Hypothalamus (tissue), 51 donors: ENCODE measurements around the gene GRIK3.
A peak's percentile ranks its signal among the peaks of the same experiment; 100 is the strongest.
"Not testable (repeated sequence)": the region's sequence is repeated elsewhere in the genome, so short reads cannot be mapped to it uniquely, and the experiment has no call there.

ENCODE experiments used
- DNase-seq, 51 donors: peaks; one replicate each; lab custom pipeline; 2025; lab: John Stamatoyannopoulos, UW

Gene GRIK3

DNA sequence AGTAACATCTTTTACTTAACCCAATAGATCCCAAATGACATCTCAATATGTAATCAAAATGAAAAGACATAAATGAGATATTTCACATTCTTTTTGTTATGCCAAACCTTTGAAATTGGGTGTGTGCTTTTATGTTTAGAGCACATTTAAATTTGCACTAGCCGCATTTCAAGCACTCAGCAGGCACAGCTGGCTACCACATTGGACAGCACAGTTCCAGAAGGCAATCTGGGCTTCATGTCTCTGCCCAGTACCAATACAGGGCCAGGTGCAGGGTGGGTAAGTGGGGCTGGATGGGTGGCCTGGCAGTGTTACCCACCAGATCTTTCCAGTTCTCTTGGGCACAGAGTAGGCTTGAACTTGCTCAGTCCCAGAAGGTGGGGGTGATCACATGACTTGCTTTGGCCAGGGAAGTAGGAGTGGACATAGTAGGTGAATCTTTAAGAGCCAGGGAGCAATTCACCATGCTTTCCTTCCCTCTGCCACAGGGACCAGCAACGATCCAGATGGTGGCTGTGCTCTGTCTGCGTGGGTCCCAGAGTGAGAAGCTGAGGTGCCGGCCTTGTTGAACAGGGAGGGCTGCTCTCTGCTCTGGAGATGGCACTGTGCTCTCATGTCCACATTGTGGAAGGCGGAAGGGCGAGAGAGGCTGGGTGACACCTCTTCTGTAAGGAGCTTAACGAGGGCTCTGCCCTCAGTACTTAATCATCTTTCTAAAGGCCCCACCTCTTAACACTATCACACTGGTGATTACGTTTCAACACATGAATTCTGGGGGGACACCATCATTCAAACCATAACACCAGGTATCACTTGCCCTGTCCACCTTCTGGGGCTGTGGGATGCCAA is 261.4 kb downstream of the GRIK3 start:
- DNase-seq, result no peak

DNA sequence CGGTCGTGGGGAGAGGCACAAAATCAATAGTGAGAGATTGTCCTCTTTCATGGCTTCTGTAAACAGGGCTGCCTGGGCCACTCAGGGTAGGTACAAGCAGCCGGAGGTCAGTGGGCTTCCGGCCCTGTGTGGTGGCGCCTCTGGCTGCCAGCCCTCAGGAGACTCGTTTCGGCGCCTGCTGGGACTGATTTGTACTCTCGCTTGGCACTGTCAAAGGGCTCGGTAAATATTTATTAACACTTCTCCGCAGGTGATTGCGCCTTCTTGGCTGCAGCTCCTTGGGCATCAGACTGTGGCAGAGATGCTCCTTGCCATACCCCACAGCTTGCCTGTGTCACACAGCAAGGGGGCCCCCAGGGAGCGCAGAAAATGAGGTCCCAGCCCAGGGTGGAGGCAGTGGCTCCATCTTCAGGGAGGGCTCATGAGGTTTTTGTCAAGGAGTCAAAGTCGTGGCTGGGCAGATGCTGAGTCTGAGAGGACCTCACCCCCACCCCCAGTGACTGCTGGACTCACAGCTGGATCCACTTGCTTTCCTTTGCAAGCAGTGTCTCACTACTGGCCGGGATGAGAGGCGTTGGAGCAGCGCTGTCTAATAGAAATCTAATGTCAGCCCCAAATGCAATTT is 262.5 kb downstream of the GRIK3 start:
- DNase-seq, result no peak

DNA sequence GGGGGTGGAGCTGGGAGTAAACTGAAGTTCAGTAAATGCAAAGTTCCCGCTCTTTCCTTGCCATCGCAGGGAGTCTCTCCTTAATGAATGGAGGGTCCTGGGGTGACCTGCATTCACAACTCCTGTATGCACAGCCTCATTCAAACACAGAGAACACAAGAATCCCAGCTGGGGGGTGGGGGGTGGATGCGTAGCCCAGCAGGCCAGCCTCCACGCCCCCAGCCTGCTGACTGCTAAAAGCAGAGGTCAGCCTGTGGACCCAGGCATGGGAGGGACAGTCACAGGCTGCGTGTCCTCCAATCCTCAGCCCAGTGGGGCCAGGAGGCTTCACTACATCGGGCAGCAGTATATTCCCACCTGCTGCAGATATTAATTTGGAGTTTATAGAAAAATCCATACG is 263.1 kb downstream of the GRIK3 start:
- no peak for DNase-seq

DNA sequence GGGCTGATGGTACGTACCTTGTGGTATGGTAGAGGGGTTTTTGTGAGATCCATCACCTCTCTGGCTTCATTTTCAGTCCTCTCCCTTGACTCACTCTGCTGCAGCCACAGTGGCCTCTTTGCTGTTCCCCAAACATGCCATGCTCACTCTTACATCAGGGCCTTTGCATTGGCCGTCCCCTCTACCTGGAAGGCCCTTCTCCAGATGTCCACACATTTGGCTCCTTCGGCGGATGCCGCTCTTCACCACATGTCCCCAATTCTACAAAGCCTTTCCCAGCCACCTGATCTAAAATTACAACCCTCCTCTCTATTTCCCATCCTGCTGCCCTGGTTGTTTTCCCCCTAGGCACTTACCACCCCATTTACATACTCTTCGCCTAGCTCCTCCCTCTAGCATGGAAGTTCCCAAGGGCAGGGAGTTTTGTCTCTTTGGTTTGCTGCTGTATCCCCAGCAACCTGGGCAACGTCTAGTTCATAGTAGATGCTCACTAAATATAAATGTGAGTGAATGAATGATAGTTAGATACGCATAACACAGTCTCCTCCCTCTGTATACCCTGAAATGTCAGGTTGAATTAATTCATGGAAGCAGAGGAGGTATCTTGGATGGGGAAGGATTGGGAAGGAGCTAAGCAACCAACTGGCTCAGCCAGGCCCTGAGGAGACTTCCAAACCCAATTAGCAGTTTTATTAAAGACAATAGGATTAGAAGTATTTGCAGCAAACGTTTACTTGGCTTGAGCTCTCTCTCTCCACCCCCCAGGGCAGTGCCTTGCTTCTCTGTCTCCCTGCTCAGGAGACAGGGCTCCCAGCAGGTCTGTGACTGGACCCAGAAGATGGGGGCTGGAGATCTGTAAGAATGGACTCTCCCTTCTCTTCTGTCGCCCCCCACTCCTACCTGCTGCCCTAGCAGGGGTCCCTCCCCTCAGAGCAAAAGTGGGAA is 264.2 kb downstream of the GRIK3 start:
- DNase-seq, result no peak

DNA sequence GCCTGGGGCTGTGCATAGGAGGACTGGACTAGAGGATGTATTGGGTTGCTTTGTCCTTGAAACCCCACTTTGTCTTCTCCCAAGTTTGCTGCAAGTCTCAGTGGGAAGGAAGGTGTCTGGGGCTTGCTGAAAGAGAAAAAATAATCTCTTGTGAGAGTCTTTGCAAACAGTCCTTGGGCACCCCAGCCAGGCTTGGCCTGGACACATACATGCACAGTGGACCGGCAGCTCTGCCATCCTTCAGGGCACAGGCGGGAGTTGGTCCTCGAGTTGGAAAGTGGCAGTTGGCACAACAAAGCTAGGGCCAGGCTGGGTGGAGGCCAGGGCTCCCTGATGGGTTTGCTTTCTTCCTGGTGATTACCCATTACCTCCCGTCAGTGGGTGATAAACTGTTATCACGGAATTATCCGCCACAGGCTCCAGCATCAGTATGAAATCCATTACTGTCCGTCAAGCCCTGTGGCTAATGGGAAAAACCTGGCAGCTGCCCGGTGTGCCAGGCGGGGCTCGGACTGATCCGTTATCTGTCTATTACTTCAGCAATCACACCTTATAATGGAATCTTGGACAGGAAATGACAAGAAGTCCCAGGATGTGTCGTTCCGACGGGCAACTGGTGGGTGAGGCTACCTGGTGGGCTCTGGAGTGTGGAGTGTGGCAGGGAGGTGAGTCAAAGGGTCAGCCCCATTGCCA is 265.7 kb downstream of the GRIK3 start:
- no peak for DNase-seq

DNA sequence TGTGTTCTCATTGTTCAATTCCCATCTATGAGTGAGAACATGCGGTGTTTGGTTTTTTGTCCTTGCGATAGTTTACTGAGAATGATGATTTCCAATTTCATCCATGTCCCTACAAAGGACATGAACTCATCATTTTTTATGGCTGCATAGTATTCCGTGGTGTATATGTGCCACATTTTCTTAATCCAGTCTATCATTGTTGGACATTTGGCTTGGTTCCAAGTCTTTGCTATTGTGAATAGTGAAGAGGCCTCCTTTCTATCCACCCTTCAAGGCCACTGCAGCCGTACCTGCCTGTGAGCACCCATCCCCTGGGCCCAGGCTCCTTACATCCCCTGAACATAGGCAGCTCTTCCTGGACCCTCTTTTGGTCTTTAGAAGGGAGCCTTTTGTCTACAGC is 266.9 kb downstream of the GRIK3 start:
- DNase-seq, result not testable (repeated sequence)

DNA sequence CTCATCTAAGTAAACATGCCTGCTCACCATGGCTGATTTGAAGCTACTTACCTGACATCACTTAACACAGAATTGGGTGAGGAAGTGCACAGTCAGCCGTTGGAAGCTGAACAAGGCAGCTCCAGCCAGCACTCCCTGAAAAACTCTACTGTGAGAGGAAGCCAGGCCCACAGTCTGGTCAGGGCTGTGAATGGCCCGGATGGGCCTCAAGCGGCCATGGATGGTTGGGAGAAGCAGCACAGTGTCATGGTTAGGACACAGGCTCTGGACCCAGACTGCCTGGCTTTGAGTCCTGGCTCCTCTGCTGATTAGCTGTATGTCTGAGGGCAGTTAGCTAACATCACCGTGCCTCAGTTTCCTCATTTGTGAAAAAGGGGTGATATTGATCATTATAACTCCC is 267.8 kb downstream of the GRIK3 start:
- DNase-seq, result no peak

DNA sequence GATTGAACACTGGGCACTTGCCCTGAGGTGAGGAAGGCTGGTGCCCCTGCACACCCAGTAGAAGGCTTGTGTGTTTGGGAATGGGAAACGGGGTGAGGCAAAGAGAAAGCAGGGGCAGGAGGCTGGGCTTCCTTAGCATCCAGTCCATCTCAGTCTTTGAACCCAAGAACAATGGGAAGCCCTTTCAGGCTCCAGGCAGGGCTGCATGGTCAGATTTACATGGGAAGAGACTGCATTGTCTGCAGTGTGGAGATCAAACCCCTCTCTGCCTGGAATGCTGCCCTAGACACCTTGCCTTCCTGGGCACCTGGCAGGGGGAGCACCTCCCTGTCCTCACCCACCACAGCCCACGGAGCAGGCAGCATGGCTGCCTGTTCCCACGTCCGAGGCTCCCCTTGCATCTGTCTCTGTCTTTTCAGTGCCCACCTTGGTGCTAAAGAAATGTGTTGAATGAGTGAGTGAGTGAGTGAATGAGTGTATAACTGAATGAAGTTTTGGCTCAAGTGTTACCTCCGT is 268.5 kb downstream of the GRIK3 start:
- DNase-seq, result no peak

DNA sequence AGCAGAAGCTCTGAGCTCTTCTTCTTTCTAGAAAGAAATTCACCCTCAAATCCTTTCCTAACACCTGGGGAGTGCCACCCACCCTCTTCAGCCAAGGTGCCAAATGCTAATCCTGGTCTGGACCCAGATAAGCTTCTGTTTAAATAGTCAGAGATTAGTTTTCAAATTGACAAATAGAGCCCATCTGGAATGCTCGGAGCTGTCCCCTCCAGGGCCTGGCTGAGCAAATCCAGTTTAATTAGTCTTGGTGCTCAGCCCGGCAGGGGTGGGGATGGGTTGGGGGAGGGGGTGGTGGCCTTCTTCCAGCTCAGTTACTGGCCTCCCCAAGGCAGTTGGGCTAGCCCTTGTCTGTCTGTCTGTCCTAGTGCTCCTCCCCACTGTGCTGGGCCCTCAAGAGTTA is 269.5 kb downstream of the GRIK3 start:
- peak in 1 of 51 donors; percentile 1 for DNase-seq

DNA sequence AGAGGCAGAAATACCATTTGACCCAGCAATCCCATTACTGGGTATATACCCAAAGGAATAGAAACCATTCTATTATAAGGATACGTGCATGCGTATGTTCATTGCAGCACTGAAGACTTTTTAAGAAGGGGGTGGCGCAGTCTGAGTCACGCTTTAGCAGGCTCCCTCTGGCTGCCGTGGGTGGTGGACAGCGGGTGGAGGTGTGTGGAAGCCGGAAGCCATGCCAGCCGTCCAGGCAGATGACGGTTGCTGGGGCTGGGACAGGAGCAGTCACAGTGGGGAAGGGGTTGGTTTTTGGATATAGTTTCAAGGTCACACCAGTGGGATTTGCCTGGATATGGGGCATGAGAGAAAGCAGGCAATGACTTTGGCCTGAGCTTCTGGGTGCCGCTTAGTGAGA is 270.5 kb downstream of the GRIK3 start:
- DNase-seq, result peak in 1 of 51 donors; percentile 21

DNA sequence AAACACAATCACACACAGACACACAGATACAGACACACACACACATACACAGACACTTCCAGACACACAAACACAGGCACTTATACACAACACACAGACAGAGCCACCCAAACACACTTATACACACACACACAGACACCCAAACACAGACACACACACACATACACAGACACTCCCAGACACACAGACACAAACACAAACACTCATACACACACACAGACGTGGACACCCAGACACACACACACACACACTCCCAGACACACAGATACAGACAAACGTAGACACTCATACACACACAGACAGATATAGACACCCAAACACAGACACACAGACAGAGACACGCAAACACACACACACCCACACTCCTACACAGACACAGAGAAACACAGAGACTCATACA is 272.1 kb downstream of the GRIK3 start:
- no peak for DNase-seq

DNA sequence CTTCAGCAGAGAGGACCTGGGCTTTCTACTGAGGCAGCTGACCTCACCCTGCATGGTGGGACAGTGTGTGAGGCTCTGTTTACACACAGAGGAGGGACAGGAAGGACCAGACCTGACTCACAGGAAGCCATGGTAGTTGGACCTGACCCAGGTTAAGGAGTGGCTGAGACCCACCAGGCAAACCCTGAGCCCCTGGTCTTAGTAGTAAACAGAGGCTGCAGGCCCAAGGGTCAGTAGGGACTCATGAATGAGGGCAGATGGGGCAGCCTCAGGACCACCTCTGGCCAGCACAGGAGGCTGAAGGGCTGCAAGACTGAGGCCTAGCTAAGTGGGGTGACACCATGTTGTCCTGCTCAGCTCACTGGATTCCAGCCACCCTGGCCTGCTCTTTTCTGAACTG is 273.2 kb downstream of the GRIK3 start:
- no peak for DNase-seq

DNA sequence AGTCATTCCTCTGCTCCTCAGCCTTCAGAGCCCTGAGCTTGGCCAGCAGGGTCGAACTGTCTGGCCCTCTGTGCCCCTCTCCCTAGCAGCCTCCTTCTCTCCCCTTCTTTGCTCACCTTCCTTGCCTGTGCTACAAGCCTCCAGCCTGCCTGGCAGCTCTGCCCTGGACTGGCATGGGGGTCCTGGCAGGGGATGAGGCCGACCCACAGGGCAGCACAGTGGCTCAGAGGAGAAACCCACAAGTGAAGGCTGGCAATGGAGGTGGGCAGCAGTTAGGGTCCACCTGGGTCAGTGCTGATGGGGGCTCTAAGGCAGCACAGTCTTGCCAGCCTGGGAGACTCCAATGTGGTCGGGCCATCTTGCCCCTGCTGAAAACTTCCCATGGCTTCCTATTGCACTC is 274.2 kb downstream of the GRIK3 start:
- DNase-seq, result no peak

DNA sequence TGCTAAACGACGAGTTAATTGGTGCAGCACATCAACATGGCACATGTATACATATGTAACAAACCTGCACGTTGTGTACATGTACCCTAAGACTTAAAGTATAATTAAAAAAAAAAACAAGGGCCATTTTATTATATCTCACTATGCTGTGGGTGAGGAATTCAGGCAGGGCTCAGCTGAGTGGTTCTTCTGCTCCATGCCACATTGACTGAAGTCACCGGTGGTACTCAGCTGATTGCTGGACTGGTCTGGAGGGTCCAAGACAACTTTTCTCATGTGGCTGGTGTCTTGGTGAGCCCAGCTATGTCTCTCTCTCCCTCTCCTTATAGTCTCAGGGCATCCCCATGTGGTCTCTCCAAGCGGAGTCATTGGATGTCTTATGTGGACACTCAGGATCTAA is 275.0 kb downstream of the GRIK3 start:
- DNase-seq, result no peak

DNA sequence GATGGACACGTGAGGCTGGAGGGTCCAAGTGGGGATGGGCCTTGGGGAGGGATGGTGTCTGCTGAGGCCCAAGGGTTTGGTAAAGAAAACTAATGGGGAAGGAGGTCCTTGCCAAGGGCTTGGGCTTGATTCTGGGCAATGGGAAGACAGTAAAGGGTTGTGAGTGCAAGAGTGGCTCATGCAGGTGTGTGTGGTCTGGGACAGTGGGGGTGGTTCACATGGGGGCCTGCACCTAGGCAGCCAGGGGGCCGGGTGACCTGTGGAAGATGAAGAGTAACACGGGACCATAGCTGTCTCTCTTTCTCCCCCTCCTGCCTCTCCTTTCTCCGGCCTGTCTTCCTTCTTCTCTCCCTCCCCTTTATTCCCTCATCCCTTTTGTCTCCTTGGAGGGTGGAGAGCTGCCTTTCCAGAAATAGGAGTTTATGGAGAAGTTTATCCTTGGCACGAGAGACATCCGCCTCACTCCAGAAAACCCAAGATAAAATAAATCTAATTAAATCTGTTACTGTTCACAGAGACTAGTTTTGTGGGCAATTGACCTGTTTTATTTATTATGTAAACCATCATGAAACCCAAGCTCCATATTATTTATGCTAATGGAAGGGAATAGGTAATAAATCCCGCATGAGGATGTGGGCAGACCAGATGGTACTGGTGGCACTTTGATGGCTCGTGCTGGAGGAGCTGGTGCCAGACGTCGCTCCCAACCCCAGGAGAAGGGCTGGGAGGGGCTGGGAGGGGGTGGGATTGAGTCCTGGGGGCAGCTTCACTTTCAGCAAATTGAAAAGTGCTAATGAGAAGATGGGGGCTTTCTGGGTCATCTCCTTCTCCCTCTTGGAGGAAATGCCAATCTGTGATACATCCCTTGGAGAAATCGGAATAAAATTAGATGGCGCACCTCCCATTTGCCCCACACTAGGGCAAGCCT is 278.7 kb downstream of the GRIK3 start:
- no peak for DNase-seq

DNA sequence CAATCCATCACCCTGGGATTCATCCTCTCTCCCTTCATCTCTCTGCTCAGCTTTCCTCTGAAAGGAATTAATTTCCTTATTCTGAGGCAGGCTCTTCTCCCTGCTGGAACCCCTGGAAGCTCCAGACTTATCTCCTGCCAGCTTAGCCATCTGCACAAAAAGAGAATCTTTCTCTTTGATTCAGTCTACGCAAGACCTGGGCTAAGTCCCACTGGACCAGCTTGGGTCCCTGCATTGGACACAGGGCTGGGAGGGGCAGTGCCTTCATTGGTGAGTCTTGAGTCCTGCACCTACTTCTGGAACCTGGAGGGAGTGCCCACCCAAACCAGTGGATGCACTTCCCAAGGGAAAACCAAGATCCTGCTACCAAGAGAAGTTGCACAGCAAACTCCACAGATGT is 279.9 kb downstream of the GRIK3 start:
- DNase-seq, result no peak

DNA sequence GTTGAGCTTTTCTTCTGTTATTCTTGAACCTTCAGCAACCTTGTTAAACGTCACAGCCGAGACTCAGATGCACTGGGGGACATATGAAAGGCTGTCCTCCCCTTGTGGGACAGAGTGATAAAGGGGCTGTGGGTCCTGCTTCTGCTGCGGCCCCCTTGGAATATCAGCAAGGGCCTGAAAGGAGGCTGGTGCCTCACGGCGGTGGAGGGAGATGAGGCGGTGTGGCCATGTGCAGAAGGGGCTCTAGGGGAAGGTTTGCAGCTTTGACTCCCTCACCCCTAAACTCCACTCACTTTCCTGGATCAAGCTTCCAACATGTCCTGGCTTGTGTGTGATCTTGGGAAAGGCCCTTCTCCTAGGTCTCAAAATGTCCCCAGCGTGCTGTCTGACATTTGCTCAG is 280.9 kb downstream of the GRIK3 start:
- no peak for DNase-seq

DNA sequence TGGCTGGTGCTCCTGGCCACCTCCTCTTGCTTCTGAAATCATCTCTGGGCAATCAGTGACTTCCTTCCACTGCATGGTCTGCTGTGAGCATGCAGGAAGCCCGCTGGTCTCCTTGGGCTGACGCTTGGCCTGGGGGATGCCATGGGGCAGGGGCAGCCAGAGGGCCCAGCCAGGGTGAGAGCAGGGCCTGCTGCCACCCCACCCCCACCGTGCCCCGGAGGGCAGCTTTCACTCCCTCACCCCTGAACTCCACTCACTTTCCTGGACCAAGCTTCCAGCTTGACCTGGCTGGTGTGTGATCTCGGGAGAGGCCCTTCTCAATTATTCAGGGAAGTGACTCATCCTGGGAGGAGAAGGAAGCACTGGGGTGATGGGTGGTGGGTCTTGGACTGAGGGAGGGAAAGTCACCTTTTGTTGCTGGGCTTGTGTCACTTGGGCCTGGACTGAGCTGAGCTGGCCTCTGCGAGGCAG is 281.4 kb downstream of the GRIK3 start:
- DNase-seq, result no peak

DNA sequence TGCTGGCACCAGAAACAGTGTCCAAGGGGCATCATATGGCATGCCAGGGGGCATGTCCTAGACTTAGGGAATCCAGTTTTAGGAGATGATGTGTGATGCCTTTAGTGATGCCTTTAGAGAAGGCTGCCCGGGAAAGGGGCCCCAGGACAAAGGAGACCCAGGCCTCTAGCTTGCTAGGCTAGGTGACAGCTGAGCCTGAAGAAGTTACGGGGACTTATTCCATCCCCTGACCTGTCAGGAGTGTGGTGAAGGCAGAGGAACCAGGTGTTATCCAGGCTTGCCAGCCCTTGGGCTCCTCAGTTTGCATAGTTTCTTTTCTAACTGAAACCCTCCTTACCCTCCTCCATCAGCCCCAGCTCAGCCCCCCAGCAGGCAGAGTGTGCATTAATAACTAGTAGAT is 281.9 kb downstream of the GRIK3 start:
- DNase-seq, result no peak
